Panc1 (cell line): Measurements from ENCODE around the gene NAT9.

Source experiments
- POLR2AphosphoS5 ChIP-seq: IDR thresholded peaks from 2 replicates; pipeline ENCODE4 v1.6.1; 2012; ENCODE audit warnings: mild to moderate bottlenecking, low read depth, low read length, moderate library complexity
- TF ChIP-seq, protein P1 (sequence below): fragments of 450-650 bp; IDR thresholded peaks from 2 replicates; pipeline ENCODE4 v1.5.1; 2017; ENCODE audit warnings: mild to moderate bottlenecking

- TF ChIP-seq, protein P1, sequence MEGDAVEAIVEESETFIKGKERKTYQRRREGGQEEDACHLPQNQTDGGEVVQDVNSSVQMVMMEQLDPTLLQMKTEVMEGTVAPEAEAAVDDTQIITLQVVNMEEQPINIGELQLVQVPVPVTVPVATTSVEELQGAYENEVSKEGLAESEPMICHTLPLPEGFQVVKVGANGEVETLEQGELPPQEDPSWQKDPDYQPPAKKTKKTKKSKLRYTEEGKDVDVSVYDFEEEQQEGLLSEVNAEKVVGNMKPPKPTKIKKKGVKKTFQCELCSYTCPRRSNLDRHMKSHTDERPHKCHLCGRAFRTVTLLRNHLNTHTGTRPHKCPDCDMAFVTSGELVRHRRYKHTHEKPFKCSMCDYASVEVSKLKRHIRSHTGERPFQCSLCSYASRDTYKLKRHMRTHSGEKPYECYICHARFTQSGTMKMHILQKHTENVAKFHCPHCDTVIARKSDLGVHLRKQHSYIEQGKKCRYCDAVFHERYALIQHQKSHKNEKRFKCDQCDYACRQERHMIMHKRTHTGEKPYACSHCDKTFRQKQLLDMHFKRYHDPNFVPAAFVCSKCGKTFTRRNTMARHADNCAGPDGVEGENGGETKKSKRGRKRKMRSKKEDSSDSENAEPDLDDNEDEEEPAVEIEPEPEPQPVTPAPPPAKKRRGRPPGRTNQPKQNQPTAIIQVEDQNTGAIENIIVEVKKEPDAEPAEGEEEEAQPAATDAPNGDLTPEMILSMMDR: no peak
- no peak for TF ChIP-seq POLR2AphosphoS5
Measured at GRCh38 chr17:74760404-74761105, 15.6 kb downstream of the NAT9 start.
